AML-193 (cell line): ENCODE measurements around the gene ETV7.
"Not testable (repeated sequence)": the region's sequence is repeated elsewhere in the genome, so short reads cannot be mapped to it uniquely, and the experiment has no call there.

Experiments used
- DNase-seq, 2 experiments: peaks; one replicate each; lab custom pipeline; 2025; lab: John Stamatoyannopoulos, UW

ETV7 gene

GRCh38 chr6:36364061-36364635 lies 23.3 kb downstream of the ETV7 start:
- DNase-seq: not testable (repeated sequence)

- DNase-seq: not testable (repeated sequence)
Observed at GRCh38 chr6:36363371-36363752, 24.1 kb downstream of the ETV7 start.

GRCh38 chr6:36362551-36363370 lies 24.7 kb downstream of the ETV7 start:
- peak; percentile 39 to 49 for DNase-seq

GRCh38 chr6:36361071-36361470 lies 26.4 kb downstream of the ETV7 start:
- no peak for DNase-seq

GRCh38 chr6:36360241-36361054 lies 27.0 kb downstream of the ETV7 start:
- peak; percentile 75 to 87 for DNase-seq

GRCh38 chr6:36358226-36358915 lies 29.1 kb downstream of the ETV7 start:
- no peak for DNase-seq

- no peak for DNase-seq
Observed at GRCh38 chr6:36357872-36358225, 29.6 kb downstream of the ETV7 start.

- DNase-seq: peak; percentile 89 to 90
Observed at GRCh38 chr6:36355819-36356218, 31.6 kb downstream of the ETV7 start.

GRCh38 chr6:36353411-36353915 lies 34.0 kb downstream of the ETV7 start:
- DNase-seq: no peak

- DNase-seq: no peak
Observed at GRCh38 chr6:36352477-36353157, 34.9 kb downstream of the ETV7 start.

- DNase-seq: no peak
Observed at GRCh38 chr6:36350681-36351571, 36.5 kb downstream of the ETV7 start.

- no peak for DNase-seq
Observed at GRCh38 chr6:36350082-36350481, 37.4 kb downstream of the ETV7 start.

GRCh38 chr6:36349240-36349639 lies 38.2 kb downstream of the ETV7 start:
- DNase-seq: no peak

GRCh38 chr6:36347621-36348020 lies 39.8 kb downstream of the ETV7 start:
- DNase-seq: no peak

- no peak for DNase-seq
Observed at GRCh38 chr6:36346486-36347273, 40.8 kb downstream of the ETV7 start.

- DNase-seq: no peak
Observed at GRCh38 chr6:36345681-36346466, 41.6 kb downstream of the ETV7 start.

GRCh38 chr6:36343109-36343680 lies 44.3 kb downstream of the ETV7 start:
- no peak for DNase-seq
